Measurements from ENCODE around the gene FLT4. TPM values are rescaled to one million over a fixed set of nuclear protein-coding genes. Genes with fewer than 3 reads are reported as not detected.

The FLT4 gene
- total and polyA plus RNA-seq, 2 of the 13 experiments (the other 11 are each of a cell fraction or from before 2014, with no cell fraction given): not detected

DNA sequence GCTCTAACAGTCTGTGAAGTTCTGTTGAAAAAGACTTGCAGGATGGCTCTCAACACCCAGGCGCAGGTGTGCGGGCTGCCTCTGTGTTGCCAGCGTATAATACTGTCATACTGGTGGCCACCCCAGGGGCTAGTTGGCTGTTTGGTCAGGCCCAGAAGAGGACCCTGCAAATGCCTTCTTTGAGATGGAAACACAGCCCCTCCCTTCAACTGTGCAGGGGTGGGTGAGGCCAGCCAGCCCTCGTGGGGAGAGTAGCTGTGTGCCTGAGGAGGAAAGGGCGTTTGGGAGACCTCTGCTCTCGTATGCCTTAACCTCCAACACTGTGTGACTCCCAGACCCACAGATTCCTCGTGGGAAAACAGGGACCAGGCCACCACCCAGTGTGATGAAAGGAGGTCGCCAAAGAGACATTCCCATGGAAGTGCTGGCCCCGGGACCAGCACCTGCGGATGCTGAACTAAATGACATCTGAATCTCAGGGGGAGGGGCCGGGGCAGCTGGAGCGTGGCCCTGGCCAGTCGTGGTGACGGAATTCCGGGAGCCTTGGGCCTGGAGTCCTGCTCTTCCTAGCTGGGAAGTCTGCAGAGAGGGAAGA lies 46.8 kb downstream of the FLT4 start:
- Histone ChIP-seq H3K79me2 (ENCODE audit: insufficient read depth, low read length) (no peaks in the 10 kb centered on the region), H3K27ac (ENCODE audit: extremely low read length, insufficient read depth, low read length) (no peak overlapping the region), H3K36me3 (replicated peaks in 1 of 2; ENCODE audit: control insufficient read depth in 1 of 2, insufficient read depth in 2 of 2, low read length in 2 of 2) (no peaks in the 10 kb centered on the region), H3K4me1 (ENCODE audit: insufficient read depth, low read length) (no peaks in the 10 kb centered on the region), H3K4me2 (ENCODE audit: low read depth, low read length) (no peak overlapping the region), H3K9me3 (ENCODE audit: low read length) (no peaks in the 10 kb centered on the region), H2AFZ (ENCODE audit: low read length) (no peak overlapping the region), H3K4me3 (replicated peaks in 1 of 3; ENCODE audit: insufficient read depth in 1 of 3, low read depth in 2 of 3, low read length in 3 of 3) (no peak overlapping the region), H4K20me1 (ENCODE audit: insufficient read depth, low read length) (no peaks in the 10 kb centered on the region; the same call in 1 of the 2 replicates), H3K9ac (ENCODE audit: insufficient read depth, low read depth, low read length) (no peak overlapping the region), H3K27me3 (ENCODE audit: control insufficient read depth in 1 of 2, insufficient read depth in 2 of 2, low read length in 2 of 2) (peaks cover 10 to 50% of the 10 kb centered on the region in 2 experiments; a peak in 4 of 5 replicates)
- no peak for ATAC-seq
- DNase-seq (ENCODE audit: low spot score): no peak
- intact Hi-C loops (cut with micrococcal nuclease; ENCODE audit: unreplicated experiment): no loop called here
- POLR2A ChIA-PET: no interaction called here
- TF ChIP-seq SCMH1 (CRISPR knock-in tag; IDR thresholded peaks at IDR 0.05; ENCODE audit: borderline replicate concordance) (no peak), ZNF24 (IDR thresholded peaks at IDR 0.05) (no peak), HHEX (CRISPR knock-in tag; IDR thresholded peaks at IDR 0.05) (no peak), NCOA2 (CRISPR knock-in tag; IDR thresholded peaks at IDR 0.05) (no peak), PCBP2 (optimal IDR thresholded peaks at IDR 0.05; ENCODE audit: low read depth, low read length, poor library complexity, severe bottlenecking) (no peak), JARID2 (CRISPR knock-in tag; IDR thresholded peaks at IDR 0.05; ENCODE audit: insufficient replicate concordance) (no peak), ONECUT2 (CRISPR knock-in tag; IDR thresholded peaks at IDR 0.05) (no peak), ZNF83 (CRISPR knock-in tag; IDR thresholded peaks at IDR 0.05; ENCODE audit: borderline replicate concordance) (no peak)
- TF ChIP-seq, protein P1, sequence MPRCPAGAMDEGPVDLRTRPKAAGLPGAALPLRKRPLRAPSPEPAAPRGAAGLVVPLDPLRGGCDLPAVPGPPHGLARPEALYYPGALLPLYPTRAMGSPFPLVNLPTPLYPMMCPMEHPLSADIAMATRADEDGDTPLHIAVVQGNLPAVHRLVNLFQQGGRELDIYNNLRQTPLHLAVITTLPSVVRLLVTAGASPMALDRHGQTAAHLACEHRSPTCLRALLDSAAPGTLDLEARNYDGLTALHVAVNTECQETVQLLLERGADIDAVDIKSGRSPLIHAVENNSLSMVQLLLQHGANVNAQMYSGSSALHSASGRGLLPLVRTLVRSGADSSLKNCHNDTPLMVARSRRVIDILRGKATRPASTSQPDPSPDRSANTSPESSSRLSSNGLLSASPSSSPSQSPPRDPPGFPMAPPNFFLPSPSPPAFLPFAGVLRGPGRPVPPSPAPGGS (CRISPR knock-in tag; IDR thresholded peaks at IDR 0.05): no peak
- TF ChIP-seq, protein P2, sequence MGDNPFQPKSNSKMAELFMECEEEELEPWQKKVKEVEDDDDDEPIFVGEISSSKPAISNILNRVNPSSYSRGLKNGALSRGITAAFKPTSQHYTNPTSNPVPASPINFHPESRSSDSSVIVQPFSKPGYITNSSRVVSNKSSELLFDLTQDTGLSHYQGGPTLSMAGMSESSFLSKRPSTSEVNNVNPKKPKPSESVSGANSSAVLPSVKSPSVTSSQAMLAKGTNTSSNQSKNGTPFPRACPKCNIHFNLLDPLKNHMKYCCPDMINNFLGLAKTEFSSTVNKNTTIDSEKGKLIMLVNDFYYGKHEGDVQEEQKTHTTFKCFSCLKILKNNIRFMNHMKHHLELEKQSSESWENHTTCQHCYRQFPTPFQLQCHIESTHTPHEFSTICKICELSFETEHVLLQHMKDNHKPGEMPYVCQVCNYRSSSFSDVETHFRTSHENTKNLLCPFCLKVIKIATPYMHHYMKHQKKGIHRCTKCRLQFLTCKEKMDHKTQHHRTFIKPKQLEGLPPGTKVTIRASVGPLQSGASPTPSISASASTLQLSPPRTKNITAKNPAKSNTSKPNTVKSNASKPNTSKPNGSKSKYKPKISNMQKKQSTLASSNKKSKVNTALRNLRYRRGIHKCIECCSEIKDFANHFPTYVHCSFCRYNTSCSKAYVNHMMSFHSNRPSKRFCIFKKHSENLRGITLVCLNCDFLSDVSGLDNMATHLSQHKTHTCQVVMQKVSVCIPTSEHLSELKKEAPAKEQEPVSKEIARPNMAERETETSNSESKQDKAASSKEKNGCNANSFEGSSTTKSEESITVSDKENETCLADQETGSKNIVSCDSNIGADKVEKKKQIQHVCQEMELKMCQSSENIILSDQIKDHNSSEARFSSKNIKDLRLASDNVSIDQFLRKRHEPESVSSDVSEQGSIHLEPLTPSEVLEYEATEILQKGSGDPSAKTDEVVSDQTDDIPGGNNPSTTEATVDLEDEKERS (CRISPR knock-in tag; IDR thresholded peaks at IDR 0.05): no peak
- TF ChIP-seq, protein P3, sequence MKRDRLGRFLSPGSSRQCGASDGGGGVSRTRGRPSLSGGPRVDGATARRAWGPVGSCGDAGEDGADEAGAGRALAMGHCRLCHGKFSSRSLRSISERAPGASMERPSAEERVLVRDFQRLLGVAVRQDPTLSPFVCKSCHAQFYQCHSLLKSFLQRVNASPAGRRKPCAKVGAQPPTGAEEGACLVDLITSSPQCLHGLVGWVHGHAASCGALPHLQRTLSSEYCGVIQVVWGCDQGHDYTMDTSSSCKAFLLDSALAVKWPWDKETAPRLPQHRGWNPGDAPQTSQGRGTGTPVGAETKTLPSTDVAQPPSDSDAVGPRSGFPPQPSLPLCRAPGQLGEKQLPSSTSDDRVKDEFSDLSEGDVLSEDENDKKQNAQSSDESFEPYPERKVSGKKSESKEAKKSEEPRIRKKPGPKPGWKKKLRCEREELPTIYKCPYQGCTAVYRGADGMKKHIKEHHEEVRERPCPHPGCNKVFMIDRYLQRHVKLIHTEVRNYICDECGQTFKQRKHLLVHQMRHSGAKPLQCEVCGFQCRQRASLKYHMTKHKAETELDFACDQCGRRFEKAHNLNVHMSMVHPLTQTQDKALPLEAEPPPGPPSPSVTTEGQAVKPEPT (CRISPR knock-in tag; IDR thresholded peaks at IDR 0.05; ENCODE audit: low read depth): no peak
- TF ChIP-seq, protein P4, sequence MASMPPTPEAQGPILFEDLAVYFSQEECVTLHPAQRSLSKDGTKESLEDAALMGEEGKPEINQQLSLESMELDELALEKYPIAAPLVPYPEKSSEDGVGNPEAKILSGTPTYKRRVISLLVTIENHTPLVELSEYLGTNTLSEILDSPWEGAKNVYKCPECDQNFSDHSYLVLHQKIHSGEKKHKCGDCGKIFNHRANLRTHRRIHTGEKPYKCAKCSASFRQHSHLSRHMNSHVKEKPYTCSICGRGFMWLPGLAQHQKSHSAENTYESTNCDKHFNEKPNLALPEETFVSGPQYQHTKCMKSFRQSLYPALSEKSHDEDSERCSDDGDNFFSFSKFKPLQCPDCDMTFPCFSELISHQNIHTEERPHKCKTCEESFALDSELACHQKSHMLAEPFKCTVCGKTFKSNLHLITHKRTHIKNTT (CRISPR knock-in tag; IDR thresholded peaks at IDR 0.05): no peak
- BruUV-seq (replicated peaks): no TSS peak
- FAIRE-seq: no peak
- CTCF ChIA-PET (ENCODE audit: low intra/inter-chr PET ratio, low total read pairs): no interaction called here
- whole genome bisulfite sequencing (ENCODE audit: low lambda C conversion rate): 84% methylated on average over 3 of the region's 15 CpGs
- in situ Hi-C loops (cut with HindIII; ENCODE audit: extremely low pct_ligation_motif_present, low pct_unique_long_range_greater_than_20kb): no loop called here
